Amniotic epithelial cell (primary cell): ENCODE results near the gene ILF3.

Source experiments
- DNase-seq: peaks from one replicate; pipeline ENCODE4 v3.0.0-alpha.2; 2010; ENCODE audit warnings: low read depth

The ILF3 gene

GRCh38 chr19:10653732-10654609 is at the start of gene ILF3:
ILF3 (plus strand) TSS chr19:10654346; CDS start chr19:10670606, 16,260 bp downstream.
- DNase-seq: peak; percentile 100

GRCh38 chr19:10604460-10604980 is 49.6 kb upstream of the ILF3 start:
- no peak for DNase-seq

DNA sequence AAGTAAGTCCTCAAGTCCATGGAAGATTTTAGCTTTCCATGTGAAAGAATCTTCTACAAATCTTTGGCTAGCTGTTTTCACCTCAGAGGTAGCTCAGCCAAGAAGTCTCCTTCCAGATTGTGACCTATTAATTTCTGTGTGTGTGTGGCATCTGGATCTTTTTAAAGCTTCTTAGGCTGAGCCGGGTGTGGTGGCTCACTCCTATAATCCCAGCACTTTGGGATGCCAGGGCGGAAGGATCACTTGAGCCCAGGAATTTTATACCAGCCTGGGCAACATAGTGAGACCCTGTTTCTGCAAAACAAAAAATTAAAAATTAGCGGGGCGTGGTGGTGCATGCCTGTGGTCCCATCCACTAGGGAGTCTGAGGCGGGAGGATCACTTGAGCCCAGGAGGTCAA is 42.2 kb upstream of the ILF3 start:
- no peak for DNase-seq

GRCh38 chr19:10612499-10613119 is 41.5 kb upstream of the ILF3 start:
- DNase-seq: no peak

DNA sequence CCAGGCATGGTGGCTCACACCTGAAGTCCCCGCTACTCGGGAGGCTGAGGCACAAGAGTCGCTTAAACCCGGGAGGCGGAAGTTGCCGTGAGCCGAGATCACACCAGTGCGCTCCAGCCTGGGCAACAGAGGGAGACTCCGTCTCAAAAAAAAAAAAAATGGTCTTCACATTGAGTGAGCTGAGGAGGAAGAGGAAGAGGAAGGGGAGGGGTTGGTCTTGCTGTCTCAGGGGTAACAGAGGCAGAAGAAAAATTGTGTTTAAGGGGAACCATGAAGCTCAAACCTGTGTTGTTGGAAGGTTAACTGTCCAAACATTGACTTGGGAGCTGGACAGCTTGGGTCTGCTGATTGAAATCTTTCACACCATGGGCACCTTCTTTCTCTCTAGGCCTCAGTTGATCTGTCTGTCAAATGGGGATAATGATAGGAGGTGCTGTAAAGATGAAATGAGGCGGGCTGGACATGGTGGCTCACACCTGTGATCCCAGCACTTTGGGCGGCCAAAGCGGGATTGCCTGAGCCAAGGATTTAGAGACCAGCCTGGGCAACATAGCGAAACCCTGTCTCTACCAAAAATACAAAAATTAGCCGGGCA is 38.6 kb upstream of the ILF3 start:
- no peak for DNase-seq

GRCh38 chr19:10617409-10618121 is 36.6 kb upstream of the ILF3 start:
- peak; percentile 90 for DNase-seq

DNA sequence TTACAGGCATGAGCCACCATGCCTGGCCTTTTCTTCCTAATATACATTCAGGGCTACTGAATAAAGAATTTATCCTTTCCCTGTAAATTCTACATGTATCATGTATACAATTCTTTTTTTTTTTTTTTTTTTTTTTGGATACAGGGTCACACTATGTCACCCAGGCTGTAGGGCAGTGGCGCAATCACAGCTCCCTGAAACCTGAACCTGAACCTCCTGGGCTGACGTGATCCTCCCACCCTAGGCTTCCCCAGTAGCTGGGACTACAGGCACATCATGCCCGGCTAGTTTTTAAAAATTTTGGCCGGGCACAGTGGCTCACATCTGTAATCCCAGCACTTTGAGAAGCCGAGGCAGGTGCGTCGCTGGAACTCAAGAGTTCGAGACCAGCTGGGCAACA is 35.3 kb upstream of the ILF3 start:
- DNase-seq: no peak

GRCh38 chr19:10620786-10621185 is 33.4 kb upstream of the ILF3 start:
- peak; percentile 27 for DNase-seq

DNA sequence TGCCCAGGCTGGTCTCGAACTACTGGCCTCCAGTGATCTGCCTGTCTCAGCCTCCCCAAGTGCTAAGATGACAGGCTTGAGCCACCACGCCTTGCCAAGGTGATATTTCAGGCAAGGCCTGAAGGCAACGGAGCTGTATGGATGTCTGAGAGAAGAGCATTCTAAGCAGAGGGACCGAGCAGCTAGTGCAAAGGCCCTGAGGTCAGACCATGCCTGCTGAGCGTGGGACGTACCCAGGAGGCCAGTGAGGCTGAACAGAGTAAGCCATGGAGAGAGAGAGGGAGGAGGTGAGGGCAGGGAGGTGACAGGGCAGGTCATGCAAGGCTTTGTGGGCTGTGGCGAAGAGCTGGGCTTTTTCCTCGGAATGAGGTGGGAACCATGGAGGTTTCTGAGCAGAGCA is 32.2 kb upstream of the ILF3 start:
- DNase-seq: no peak

GRCh38 chr19:10624585-10624984 is 29.6 kb upstream of the ILF3 start:
- DNase-seq: no peak

- DNase-seq: peak; percentile 29
Measured at GRCh38 chr19:10625003-10625761, 29.0 kb upstream of the ILF3 start, which contains the start of gene SLC44A2. SLC44A2 (plus strand) TSS chr19:10625553; CDS start chr19:10625634, 81 bp downstream.

- DNase-seq: no peak
Measured at GRCh38 chr19:10625762-10626138, 28.4 kb upstream of the ILF3 start.

DNA sequence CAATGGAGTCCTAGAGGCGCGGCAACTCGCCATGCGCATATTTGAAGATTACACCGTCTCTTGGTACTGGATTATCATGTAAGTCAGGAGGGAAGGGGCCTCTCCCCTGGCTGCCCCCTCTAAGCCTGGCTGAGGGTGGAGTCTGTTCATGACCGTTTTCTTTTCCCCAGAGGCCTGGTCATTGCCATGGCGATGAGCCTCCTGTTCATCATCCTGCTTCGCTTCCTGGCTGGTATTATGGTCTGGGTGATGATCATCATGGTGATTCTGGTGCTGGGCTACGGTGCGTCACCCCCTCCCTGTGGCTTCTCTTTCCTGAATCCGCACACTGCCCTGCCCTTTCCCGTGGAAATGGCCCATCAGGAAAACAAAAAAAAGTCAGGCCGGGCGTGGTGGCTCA is 22.3 kb upstream of the ILF3 start:
- DNase-seq: no peak

- no peak for DNase-seq
Measured at GRCh38 chr19:10634430-10634829, 19.7 kb upstream of the ILF3 start.

GRCh38 chr19:10634963-10635362 is 19.2 kb upstream of the ILF3 start:
- no peak for DNase-seq

DNA sequence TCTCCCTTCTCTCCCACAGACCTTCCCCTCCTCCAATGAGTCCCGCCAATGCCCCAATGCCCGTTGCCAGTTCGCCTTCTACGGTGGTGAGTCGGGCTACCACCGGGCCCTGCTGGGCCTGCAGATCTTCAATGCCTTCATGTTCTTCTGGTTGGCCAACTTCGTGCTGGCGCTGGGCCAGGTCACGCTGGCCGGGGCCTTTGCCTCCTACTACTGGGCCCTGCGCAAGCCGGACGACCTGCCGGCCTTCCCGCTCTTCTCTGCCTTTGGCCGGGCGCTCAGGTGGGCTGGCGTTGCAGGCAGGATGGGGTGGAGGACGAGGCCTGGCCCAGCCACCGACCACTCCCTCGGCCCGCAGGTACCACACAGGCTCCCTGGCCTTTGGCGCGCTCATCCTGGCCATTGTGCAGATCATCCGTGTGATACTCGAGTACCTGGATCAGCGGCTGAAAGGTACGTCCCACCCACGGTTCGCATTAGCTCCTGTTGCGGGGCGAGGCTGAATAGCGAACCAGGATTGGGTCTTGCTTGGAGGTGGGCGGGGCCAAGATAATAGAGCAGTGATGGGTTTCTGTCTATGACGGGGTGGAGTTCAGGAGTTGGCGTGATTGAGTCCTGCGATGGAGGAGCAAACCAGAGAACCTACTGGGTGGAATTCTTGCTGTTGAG is 17.7 kb upstream of the ILF3 start:
- DNase-seq: no peak

GRCh38 chr19:10637894-10638293 is 16.3 kb upstream of the ILF3 start:
- DNase-seq: no peak

GRCh38 chr19:10639836-10640235 is 14.3 kb upstream of the ILF3 start:
- no peak for DNase-seq

- no peak for DNase-seq
Measured at GRCh38 chr19:10640361-10640760, 13.8 kb upstream of the ILF3 start.

DNA sequence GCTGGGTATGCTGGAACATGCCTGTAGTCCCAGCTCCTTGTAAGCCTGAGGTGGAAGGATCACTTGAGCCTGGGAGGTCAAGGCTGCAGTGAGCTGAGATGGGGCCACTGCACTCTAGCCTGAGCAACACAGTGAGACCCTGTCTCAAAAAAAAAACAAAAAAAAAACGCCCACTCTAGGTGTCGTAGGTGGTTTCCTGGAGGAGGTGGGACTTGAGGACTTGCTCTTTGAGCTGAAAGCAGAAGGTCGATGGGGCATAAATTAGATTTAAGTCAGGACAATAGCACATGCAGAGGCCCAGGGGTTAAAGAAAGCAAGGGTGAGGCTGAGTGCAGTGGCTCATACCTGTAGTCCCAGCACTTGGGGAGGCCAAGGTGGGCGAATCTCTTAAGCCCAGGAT is 12.9 kb upstream of the ILF3 start:
- no peak for DNase-seq
